ENCODE results near the gene HOXB3.

The HOXB3 gene

DNA sequence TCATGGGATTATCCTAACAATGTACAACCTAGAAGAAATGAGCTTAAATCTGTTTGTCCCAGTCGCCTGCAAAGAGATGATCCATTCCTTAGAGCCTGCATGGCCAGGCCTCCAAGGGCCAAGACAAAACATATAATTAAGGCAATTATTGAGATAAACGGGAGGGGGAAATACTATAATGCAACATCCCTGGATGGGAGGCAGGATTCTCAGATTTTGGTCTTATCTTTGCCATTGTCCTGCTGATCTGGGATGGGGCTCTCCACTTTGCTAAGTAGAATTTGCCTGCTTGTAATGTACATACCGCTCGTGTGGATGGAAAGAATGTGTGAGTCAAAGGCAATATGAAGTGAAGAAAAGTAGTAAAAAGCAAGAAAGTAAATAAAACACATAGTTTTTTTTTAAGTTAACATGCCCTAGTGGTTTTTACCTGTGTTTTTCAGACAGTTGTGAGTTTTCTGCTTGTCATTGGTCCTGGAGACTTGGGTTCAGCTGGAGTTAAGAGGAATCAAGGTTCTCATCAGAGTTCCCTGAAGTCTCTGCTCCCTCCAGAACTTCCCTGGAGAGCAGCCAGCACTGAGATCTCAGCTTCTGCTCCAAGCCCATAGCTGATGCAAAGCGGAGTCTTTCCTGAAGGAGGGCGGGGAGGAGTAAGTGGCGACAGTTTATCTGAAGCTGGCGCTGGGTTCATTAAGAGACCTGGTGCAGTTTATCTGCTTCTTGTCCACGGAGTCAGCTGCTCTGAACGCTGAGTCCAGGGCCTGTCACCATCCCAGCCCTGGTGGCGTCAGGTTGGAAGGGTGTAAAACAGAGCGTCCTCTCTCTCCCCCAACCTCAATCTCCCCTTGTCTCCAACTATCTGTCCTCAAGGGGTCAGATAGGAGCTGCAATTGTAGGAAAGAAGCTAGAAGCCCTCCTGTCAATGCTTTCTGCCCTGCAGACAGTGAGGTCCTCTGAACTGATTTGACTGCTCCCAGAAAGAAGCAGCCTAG, 89.3 kb downstream of the HOXB3 start:
- no peak for DNase-seq (ENCODE audit: low read depth)

DNA sequence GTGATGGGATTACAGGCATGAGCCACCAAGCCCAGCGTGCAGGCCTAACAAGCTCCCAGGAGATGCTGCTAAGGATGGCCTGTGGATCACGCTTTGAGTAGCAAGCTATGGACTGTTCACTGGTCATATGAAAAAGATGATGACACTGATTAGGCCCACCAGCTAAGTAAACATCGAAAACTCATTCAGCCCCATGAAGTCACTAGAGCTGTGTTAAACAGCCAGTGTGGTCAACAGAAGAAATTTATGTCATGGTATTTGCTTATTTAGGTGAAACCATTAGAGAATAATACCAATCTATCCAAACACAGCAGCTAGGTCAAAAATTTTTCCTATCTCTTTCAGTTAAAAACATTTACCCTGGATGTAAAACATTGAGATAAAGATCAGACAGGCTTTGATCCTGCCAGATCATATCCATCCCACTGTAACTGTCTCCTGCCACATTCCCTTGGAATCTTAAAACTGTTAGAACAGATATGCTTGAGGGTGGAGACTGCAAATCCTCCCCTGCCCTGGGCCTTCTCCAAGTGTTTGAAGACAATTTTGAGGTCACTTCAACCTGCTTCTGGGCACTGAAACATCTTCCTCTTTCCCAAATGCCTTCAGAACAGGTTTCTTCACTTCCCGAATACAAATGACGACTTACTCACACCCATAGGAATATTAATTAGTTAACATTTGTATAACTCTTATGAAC, 90.2 kb downstream of the HOXB3 start:
- DNase-seq (ENCODE audit: low read depth) = no peak

DNA sequence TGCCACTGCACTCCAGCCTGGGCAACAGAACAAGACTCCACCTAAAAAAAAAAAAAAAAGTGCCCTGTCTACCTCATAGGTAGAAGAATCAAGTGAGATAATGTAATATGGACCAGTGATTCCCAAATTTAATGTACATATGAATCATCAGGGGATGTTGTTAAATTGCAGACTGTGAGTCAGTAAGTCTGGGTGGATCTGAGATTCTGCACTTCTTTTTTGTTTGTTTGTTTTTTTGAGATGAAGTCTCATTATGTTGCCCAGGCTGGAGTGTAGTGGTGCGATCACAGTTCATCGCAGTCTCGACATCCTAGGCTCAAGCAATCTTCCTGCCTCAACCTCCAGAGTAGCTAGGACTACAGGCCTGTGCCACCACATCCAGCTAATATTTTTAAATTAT, 90.8 kb downstream of the HOXB3 start:
- DNase-seq (ENCODE audit: low read depth) = peak; percentile 38

Measured in EH (cell line).